C1 segment of cervical spinal cord (tissue), 14 donors: ENCODE measurements around the gene BID.

Experiments
- DNase-seq, 14 donors: peaks; one replicate each; lab custom pipeline; 2025; lab: John Stamatoyannopoulos, UW

Gene BID

GRCh38 chr22:17739196-17739975 is 34.9 kb downstream of the BID start:
- no peak for DNase-seq

DNA sequence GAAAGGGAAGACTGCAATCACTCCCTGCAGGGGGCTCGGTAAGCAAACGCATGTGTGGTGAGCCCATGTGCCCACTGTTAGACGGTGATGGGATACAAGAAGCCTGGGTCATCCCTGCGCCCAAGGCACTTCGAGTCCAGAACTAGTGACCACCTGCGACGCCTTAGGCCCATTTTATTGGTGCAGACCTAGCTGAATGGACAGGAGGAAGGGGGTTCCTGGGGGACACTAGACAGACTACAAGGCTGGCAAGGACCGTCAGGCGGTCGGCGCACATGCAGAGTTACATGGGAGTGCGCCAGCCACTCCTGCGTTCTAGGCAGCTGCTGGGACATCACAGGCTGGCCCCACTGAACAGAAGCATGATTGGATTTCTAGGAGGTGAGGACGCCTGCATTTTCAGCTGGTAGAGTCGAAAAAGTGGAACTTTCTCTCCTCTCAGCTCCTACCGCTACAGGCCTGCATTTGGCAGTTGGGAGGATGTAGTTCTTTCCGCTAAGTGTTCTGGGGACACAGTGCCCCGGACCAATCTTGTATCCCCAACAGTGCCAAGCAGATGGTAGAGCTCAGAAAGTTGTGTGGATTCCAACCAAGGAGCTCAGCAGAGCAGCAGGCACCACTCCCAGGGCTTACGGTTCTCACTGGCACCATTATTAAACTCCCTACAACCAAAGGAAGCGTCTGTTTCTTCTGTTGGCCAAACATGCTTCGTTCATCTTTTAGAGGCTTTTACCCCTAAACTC is 35.7 kb downstream of the BID start:
- peak in 1 of 14 donors; percentile 87 for DNase-seq

DNA sequence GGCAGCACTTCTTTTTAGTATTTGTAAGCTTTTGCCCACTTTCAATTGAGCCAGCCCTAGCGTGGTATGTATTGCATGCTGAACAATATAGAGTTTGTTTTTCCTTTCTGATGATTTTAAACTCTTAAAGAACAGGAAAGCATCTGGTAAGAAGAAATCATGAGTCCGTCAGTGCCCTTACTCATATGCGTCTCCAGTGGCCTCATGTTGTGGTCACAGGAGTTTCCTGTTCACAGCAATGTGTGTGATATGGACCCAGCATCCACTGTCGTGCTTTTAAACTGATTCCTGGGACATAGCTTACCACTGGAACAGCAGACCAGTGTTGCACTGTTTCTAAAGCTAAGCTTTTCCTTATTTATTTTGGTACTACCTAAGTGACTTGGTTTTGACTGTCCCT is 40.1 kb downstream of the BID start:
- no peak for DNase-seq

- DNase-seq = peak in 1 of 14 donors; percentile 22
Measured at GRCh38 chr22:17733466-17733865, 40.8 kb downstream of the BID start.

DNA sequence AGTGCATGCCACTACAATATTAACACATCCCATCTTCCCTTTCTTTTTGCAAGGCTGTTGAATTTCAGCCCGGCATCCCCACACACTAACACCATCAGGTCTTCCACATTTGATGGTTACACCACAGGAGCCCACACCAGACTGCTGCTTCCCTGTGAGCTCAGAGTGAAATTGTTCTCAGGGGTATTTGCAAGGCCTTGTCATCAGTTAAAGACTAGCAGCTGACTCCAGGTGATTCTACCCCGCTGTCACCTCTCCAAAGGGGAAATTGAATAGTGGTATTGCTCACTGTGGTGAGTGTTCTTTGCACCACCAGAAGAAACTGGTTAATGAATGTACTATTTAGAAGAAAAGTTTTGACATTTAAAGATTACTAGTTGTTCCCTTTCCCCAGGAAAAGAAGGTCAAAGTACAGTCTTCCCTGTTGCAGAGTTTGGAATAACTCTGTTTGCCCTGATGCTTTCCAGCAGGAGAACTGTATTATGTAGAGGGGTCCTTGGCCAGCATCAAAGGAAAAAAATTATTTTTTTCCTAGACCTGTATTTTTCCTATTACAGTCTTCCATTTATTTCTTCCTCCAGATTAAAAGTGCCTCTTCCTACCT is 41.9 kb downstream of the BID start:
- no peak for DNase-seq

- no peak for DNase-seq
Measured at GRCh38 chr22:17729561-17729960, 44.7 kb downstream of the BID start.

DNA sequence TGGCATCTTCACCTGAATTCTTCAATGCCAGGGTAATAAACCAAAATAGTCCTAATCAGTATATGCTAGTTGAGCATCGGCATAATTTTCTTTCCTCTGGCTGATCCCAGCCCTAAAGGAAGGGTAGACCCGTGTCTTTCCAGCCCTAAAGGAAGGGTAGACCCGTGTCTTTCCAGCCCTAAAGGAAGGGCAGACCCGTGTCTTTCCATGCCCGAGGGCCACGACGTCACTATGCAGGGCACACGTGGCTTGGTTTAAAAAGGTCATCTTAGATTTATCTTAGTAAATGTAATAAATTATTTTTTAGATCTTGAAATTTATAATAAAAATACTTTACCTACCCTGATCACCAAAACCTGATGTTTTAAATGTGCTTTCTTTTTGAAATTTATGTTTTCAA is 45.5 kb downstream of the BID start:
- no peak for DNase-seq

DNA sequence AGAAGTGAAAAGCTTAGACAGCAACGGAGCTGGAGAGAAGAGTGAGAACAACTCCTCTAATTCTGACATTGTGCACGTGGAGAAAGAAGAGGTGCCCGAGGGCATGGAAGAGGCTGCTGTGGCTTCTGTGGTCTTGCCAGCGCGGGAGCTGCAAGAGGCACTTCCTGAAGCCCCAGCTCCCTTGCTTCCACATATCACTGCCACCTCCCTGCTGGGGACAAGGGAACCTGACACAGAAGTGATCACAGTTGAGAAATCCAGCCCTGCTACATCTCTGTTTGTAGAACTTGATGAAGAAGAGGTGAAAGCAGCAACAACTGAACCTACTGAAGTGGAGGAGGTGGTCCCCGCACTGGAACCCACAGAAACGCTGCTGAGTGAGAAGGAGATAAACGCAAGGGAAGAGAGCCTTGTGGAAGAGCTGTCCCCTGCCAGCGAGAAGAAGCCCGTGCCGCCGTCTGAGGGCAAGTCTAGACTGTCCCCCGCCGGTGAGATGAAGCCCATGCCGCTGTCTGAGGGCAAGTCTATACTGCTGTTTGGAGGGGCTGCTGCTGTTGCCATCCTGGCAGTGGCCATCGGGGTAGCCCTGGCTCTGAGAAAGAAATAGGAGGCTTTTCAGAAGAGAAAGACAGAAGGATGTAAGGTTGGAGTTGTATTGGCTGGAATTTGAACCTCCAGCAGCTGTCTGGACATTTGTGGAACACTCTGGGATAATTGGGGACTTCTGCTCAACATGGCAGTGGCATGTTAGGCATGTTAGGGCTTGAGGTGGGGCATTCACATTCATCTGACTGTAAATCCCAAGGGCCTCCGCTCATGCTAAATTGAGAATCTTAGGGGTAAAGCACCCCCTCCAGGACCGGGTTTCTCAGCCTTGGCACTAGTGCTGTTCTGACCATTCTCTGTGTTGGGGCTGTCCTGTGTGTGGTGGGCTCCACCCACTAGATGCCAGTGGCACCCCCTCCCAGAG is 47.1 kb downstream of the BID start:
- no peak for DNase-seq

GRCh38 chr22:17726006-17726927 is 48.0 kb downstream of the BID start:
- DNase-seq = peak in 1 of 14 donors; percentile 78

DNA sequence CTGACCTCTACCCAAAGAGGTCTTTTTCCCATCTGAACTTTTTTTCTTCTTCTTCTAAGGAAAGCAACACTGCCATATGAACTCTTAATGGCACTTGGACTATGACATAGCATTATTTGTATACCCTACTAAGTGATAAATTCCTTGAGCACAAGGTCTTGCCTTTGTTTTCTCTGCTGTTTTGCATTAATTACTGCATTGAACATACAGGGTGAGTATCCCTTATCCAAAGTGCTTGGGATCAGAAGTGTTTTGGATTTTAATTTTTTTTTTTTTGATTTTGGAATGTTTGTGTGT is 48.8 kb downstream of the BID start:
- DNase-seq = no peak

GRCh38 chr22:17724678-17725499 is 49.4 kb downstream of the BID start:
- peak in 1 of 14 donors; percentile 8 for DNase-seq

DNA sequence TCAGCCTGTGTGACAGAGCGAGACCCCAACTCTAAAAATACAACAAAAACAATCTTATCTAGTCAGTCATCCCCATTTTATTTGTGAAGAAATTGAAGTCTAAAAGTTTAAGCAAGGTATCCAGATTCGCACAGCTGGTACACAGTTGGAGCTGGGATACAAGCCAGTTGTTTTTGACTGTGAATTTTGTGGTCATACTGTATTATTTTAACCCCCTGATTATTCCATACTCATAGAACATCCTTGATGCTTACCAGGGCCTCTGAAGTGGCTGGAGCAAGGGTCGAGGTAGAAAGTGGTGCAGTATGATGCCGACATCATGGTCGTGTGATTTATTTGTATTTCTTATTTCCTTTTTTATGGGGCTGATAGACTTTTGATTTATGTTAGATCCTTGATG is 50.0 kb downstream of the BID start:
- DNase-seq = no peak

GRCh38 chr22:17719911-17720310 is 54.4 kb downstream of the BID start:
- DNase-seq = no peak

GRCh38 chr22:17717708-17718107 is 56.6 kb downstream of the BID start:
- no peak for DNase-seq

GRCh38 chr22:17716529-17716928 is 57.7 kb downstream of the BID start:
- no peak for DNase-seq

DNA sequence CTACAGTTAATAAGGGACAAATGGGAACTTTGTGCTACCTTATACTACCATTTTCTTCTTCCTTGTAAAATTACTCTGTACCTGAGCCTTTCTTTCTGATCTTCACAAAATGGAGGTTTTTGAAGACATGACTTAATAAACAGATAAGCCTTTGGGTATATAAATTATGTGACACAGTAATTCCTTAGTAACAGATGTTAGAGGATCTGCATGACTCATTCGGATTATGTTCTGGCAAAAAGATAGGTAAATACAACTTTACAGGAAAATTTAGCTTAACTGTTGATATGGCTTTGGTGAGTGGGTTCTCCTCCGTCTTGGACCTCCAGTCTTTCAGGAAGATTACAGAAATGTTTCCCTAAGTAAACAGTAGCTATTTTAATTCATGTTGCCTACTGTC is 61.8 kb downstream of the BID start:
- no peak for DNase-seq

GRCh38 chr22:17710023-17710422 is 64.2 kb downstream of the BID start:
- no peak for DNase-seq

DNA sequence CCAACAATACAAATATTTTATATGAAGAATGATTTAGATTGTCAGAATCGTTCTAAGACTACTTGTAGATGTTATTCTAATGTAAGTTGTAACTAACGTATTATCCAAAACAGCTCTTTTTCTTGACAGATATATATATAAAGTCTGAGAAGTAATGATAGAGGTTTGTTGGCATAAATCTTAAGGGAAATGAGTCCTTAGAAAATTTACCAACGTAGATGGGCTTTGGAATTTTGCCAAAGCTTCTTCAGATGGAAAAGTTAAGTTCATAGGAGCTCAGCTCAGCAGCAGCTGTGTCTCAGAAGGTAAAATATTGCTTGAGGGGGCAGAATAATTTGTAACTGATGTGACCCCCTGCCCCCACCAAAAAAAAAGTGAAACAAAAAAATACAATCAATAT is 66.7 kb downstream of the BID start:
- no peak for DNase-seq

DNA sequence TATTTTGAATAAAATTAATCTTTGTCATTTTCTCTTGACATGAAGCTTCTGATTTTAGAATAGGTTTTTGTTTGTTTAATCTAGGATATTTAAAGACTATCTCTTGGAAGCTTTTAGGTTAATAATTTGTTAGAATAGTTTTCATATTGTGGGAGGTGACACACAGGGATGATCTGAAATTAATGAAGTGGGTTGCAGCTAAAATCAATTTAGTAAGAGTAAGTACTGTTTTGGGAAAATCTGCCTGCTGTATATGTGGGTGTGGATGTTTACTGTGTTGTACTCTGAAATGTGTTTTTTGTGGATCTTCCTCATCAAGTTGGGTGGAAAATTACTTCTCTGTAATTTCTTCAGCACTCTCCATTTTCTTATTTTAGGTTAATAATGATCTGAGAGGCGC is 67.3 kb downstream of the BID start:
- no peak for DNase-seq
